Pulmonary artery endothelial cell (primary cell): ENCODE measurements around the gene TNFRSF1A. TPM values are rescaled to one million over a fixed set of nuclear protein-coding genes. Genes with fewer than 3 reads are reported as not detected.

Source experiments
- DNase-seq: peaks from one replicate; pipeline ENCODE4 v3.0.0-alpha.2; 2011; ENCODE audit warnings: low read depth, low spot score
- total RNA-seq: library from RNA; depleted of rRNA; stranded (reverse); fragments of >200 nt; gene quantifications from 2 replicates; pipeline ENCODE4 v1.2.3, GENCODE V29; 2014

The TNFRSF1A gene
- total RNA-seq, 1 donor from 2014 or later, result 53.3 TPM

DNA sequence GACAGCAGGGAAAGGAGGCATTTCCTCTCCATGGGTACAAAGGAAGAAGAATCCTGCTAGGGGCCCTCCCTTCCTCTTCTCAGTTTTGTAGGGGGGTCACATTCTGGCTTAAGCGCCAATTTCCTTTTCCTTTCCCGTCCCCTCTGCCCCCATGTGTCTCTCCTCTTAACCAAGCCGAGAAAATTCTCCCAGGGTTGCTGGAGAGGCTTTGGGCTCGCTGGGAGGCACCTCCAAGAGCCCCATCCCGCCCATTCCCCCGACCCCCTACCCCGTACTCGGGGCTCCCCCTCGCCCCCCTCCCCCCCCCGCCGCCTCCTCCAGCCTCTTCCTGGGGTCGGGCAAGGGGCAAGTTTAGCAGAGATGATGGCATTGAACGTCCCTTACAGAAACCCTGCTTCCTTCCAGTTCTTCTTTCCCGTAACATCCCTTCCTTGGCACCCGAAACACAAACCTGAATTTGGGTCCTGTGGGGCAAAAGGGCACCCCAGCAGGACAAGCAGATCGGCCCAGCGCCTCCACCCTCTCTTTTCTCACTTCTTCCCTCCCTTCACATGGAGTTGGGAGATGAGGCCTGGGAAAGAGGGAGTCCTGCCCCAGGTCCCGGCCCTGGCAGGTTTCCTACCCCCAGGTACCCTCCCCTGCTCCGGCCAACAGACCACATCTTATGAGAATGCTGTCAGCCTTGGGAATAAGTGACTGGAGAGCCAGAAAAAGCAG, 17.7 kb downstream of the TNFRSF1A start:
- no peak for DNase-seq

DNA sequence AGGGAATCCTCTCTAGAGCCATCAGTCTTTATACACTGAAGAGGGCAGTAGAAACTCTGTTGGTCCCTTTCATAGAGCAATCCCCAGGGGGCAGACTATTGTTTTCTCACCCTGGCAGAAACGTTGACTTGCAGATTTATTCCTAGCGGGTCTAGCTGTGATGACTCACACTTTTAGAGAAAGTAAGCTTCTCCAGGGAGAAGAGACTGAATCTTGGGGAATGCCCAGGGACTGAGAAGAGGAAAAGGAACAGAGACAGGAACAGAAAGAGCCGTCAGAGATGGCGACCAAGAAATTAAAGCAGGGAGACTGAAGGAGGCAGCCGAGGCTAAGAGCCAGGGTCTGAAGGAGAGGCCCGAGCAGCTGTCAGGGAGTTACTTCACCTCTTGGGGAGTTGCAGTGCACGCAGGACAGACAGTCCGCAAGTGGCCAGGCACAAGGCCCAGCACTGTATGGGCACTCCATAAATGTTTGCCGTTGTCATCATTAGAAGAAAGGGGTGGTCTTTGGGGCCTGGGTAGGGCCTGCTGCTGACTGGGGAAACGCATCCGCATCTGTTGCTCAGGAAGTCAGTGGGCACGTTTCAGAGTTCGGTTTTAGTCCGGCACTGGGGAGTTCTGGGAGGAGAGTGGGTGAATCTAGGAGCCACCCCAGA, 18.4 kb downstream of the TNFRSF1A start:
- DNase-seq, result peak; percentile 96

- no peak for DNase-seq
These were observed 18.9 kb downstream of the TNFRSF1A start for GRCh38 chr12:6322969-6323339.

DNA sequence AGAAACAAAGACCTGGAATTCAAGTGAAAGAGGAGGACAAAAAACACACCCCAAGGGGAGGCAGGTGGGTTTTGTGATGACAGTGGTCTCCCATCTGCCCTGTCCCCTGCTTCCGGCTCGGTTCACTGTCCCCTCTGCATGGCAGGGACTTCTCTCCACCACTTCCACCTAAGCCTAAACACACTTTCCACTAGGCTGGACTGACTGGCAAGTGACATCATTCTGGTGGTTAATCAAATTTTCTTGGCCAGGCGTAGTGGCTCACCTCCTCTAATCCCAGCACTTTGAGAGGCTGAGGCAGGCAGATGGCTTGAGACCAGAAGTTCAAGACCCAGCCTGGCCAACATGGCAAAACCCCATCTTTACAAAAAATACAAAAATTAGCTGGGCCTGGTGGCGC, 19.5 kb downstream of the TNFRSF1A start:
- no peak for DNase-seq

DNA sequence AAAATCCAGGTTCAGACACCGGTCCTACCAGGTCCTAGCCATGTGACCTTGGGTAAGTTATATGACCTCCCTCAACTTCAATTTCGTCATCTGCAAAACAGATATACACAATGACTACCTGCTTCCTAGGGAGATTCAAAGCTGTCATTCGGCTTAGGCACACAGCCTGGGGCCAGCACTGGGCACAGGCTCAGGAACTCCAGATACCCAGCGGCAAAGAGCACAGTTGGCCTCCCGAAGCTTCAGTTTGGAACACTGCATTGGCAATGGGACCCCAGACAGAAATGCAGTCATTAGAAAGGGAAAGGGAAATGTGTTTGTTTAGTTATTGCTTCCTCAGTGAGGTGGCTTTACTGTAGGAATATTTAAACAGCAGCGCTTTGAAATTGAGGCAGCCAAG, 20.0 kb downstream of the TNFRSF1A start:
- DNase-seq, result no peak

DNA sequence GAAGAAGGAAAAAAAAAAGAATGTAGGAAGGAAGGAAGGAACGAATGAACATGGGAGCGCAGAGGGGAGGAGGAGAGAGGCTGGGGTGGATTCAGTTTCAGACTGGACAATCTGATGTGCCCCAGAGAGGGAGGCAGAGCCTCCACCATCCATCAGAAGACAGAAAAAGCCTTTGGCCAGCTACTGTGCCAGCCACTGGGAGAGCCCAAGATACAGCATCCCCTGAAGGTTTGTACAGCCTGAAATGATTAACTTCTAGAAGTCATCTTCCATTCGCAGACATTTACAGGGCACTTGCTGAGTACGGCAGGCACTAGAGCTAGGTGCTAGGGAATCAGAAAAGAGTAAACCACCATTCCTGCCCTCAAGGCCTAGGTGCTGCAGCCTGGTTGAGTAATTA, 22.4 kb downstream of the TNFRSF1A start:
- DNase-seq, result no peak

DNA sequence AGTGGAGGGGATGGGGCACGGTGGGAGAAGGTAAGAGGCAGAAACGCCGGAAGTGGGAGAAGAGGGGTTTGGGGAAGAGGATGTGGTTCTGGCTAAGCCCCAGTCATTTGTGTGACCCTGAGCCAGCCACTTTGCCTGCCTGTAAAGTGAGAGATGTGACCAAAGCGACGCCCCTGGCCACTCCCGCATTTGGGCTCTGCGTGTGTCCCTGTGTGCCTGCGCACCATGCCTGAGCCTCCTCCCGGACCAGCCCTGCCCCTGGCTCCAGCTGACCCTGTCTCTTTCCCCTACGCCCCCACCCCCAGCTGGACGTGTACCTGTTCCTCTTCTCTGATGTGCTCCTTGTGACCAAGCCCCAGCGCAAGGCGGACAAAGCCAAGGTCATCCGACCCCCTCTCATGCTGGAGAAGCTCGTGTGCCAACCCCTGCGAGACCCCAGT, 23.4 kb downstream of the TNFRSF1A start:
- no peak for DNase-seq

GRCh38 chr12:6317693-6318439, 24.0 kb downstream of the TNFRSF1A start:
- DNase-seq, result no peak

- no peak for DNase-seq
These were observed 24.8 kb downstream of the TNFRSF1A start for GRCh38 chr12:6316921-6317692.

GRCh38 chr12:6315704-6316597, 25.9 kb downstream of the TNFRSF1A start:
- DNase-seq, result no peak

- no peak for DNase-seq
These were observed 26.7 kb downstream of the TNFRSF1A start for GRCh38 chr12:6315184-6315583.

GRCh38 chr12:6314776-6315175, 27.1 kb downstream of the TNFRSF1A start:
- DNase-seq, result no peak

DNA sequence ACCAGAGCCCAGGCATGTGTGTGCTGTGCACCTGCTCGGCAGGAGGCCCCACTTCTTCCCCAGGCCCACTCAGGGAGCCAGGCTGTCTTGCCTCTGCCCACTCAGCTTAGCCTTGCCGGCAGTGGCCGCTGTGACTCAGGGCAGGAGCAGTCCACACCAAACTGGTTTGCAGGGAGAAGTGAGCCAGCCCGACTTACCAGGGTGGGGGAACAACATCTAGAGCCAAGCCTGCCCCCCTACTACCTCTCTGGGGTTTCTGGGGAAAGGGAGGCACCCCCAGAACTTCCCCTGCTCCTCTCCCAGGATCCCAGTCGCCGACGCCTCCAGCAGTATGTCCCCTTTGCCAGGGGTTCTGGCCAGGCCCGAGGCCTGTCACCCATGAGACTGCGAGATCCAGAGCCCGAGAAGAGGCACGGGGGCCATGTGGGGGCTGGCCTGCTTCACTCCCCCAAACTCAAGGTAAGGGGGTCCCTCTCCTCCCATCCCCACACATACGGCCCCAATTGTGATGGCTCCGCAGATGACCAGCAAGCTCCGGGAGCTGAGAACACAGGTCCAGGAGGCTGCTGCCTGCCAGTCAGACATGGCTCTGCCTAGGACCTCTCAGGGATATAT, 28.4 kb downstream of the TNFRSF1A start:
- DNase-seq, result no peak

GRCh38 chr12:6312529-6313325, 29.1 kb downstream of the TNFRSF1A start:
- no peak for DNase-seq

- DNase-seq, result no peak
These were observed 29.9 kb downstream of the TNFRSF1A start for GRCh38 chr12:6311822-6312528.

GRCh38 chr12:6310771-6311610, 30.9 kb downstream of the TNFRSF1A start:
- DNase-seq, result no peak

- DNase-seq, result no peak
These were observed 34.3 kb downstream of the TNFRSF1A start for GRCh38 chr12:6307529-6307928.
